LoVo (cell line): ENCODE measurements around the gene ZFHX3.

Experiments
- DNase-seq: peaks from one replicate; pipeline ENCODE4 v3.0.0-alpha.2; 2016; ENCODE audit warnings: low spot score

ZFHX3 gene

GRCh38 chr16:72824761-72825160 lies 223.2 kb downstream of the ZFHX3 start:
- no peak for DNase-seq

DNA sequence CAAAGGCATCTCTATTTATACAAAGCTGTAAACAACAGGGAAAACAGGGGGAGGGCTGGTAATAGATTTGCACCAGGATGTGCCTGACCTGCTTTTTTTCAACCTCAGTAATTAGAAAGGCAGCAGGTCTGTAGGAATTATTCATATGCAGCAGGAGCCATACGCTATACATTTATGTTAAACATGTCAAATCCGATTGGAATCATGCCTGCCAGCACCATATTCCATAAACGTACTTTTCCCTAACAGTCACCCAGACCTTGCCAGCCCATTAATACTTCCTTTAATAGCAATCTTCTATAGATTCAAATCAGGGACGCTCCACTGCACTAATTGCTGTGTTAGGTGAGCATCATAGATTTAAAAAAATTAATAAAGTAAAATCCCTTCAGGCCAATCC lies 223.9 kb downstream of the ZFHX3 start:
- DNase-seq, result no peak

DNA sequence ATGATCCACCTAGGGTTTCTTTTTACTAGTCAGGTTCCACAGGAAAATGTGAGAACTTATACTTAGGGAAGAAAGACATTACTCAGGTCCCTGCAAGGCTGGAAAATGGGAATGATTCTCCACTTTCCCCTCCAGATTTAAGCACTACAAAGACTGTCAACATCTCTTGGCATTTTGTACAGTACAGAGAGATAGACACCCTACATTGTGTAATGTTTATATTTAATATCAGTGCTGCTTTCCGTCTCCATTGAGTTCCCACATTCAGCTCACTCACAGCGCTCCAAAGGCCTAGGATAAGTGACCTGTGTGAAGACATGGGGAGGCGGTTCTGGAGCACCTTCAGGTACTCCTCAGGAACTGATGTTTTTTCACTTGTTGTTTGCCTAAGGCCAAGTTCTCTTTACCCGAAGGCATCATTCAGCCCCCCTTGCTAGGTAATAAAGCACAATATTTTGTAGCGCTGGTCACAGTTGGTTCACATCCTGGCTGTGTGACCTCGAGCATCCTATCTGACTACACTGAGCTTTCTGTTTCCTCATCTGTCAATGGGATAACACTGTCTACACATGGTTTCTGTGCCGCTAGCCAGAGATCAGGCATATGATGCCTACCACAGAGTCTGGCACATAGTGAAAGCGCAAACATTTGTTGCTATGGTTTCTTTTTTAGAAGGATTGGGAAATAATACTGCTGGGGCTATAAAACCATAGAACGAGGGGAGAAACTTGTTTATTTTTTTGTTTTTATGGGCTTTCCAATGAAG lies 226.6 kb downstream of the ZFHX3 start:
- DNase-seq, result no peak

DNA sequence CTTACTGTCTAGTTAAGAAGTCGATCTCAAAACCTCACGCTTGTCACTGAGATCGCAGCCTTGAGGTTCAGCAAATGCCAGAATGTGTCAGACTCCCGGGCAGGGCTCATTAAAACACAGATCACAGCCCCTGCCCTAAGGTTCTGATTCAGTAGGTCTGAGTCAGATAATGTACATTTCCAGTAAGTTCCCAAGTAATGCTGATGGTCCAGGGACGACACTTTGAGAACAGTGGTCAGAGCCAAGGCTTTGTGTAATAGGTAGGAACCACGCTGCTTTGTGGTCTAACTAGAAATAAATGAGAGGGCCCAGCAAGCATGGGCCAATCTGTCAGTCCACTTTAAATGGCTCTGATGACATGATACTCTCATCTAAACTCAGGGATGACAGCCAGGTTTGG lies 228.6 kb downstream of the ZFHX3 start:
- no peak for DNase-seq

GRCh38 chr16:72818236-72818845 lies 229.6 kb downstream of the ZFHX3 start:
- DNase-seq, result no peak

GRCh38 chr16:72815348-72816318 lies 232.3 kb downstream of the ZFHX3 start:
- DNase-seq, result no peak

DNA sequence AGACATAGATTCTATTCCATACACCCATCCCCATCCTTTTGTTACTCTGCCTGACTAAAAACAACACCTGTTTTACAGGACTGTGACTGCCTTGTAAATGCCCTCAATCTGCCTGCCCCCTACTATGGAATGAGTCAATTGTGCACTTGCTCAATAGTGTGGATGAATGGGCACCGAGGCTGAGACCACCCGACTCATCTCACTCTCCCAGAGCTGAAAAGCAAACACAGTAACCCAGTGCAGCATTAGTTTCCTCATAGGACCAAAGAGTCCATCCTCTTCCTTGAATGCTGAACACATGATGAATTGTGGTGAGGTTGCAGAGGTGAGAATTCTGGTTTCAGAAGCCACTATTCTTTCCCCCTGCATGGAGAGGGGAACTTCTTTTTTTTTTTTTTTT lies 233.7 kb downstream of the ZFHX3 start:
- no peak for DNase-seq

- no peak for DNase-seq
Observed at GRCh38 chr16:72812672-72813071, 235.3 kb downstream of the ZFHX3 start.

- no peak for DNase-seq
Observed at GRCh38 chr16:72811876-72812275, 236.1 kb downstream of the ZFHX3 start.

GRCh38 chr16:72811188-72811720 lies 236.7 kb downstream of the ZFHX3 start:
- no peak for DNase-seq

GRCh38 chr16:72810480-72810879 lies 237.4 kb downstream of the ZFHX3 start:
- DNase-seq, result no peak

DNA sequence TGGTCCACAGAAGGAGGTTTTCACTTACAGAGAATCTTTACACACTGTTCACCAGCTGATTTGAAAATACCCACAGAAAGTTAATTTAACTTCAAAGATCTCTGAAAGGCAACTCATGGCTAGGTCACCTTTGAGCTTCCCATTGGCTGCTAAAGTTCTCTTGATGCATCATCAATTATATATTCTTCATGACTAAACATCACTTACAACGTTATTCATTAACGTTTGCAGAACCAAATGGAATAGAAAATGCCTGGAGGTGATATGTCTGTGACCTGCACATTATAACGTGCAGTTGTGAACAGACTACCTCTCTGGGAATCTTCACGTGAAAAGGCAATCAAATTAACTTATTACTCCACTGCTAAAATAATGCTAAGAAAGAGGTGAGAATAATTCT lies 238.5 kb downstream of the ZFHX3 start:
- no peak for DNase-seq

- DNase-seq, result no peak
Observed at GRCh38 chr16:72808754-72809153, 239.2 kb downstream of the ZFHX3 start.

DNA sequence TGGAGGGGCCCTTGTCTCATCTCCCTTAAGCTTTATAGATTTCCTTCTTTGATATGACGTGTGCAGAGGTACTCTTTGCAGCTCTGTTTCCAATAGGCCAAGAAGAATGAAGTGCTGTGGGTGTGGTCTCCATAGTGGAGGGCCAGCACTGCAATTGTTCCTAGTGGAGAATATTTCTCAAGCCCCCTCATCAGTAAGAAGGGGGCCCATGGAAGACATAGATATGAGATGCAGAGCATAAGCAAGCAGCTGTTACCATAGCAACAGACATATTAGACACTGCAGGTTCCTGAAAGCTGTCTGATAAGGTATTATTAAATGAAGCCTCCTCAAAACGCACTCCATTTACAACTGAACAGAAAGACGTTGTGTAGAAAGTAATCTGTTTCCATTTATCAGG lies 240.7 kb downstream of the ZFHX3 start:
- DNase-seq, result no peak

DNA sequence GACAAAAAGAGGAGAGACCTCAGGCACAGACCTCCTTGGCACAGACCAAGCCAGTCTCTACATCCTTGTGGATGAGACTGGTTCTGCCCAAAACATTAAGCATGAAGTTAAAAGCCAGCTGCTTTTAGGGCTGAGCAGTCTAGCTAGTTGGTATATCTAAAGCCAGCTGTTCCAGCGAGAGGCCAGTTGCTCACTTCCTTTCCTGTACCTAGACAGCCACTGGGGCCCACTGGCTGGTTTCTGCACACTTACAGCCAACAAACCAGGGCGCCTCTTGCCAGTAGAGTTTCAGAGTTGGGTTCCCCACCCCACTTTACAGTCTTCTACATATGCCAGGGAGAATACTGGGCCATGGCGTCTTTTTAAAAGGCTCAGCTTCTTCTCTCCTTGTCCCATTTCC lies 242.4 kb downstream of the ZFHX3 start:
- DNase-seq, result no peak

GRCh38 chr16:72800524-72801161 lies 247.3 kb downstream of the ZFHX3 start:
- no peak for DNase-seq

DNA sequence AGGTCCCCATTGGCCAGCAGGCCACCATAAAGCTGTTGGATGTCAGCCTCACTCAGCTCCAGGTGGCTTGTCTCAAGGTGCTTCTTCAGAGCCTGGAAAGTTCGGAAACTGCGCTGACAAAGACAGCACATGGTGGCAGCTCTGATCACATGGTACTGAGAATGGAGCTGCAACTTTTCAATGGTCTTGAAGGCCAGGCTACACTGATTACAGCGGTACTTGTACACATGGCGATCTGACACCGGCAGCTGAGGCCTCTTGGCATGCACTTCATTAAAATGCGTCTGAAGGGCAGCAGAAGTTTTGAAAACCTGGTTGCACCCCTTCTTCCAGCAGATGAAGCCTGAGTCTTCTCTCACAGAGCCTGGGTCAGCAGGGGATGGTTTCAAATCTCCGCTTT lies 249.7 kb downstream of the ZFHX3 start:
- no peak for DNase-seq

DNA sequence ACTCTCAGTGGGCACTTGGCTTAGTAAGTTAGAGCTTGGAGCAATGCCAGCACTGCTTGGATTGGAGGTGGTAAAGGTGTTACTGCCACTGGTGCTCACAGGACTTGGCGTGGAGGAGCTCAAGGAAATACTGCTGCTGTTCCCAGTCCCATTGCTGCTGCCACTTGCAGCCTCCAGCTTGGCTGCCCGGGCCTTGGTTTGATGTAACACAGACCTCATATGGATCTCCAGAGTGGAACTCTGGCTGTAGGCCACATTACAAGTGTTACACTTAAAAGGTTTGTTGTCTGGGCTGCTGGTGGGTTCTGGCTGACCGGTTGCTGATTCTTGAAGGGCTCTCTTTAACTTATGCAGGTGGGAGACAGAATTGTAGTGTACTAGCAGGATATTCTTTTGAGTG lies 250.3 kb downstream of the ZFHX3 start:
- no peak for DNase-seq

DNA sequence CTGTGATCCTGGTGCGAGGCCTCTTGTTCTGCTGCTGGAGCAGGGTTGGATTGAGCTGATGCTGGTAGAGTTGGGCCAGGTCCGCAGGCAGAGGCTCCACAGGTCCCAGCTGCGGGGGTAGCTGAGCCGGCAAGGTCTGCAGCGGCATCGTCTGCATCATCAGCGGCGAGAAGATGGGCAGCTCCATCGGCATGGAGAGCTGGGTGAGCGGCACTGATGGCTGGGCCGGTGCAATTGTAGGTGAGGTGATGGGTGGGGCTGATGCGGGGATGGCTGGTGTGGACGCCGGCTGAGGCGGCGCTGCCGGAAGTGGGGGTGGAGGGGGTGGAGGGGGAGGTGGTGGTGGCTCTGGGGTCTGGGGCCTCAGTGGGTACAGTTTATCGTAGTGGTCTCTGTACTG lies 251.7 kb downstream of the ZFHX3 start:
- DNase-seq, result no peak

DNA sequence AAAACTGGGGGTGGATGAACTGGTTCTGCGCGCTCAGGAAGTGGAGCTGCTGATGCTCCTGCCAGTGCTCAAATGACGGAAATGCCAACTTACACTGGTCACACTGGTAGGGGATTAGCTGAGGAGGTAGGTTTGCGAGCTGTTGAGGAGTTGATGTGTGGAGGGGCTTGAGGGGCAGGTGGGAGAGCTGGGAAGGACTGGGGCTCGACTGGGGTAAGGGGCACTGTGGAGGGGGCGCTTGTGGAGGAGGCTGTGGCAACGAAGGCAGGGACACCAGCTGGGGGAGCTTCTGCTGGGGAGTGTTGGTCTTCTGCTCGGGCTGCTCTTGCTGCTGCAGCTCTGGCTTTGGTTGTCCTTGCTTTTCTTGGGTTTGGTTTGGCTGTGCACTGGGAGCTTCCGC lies 252.9 kb downstream of the ZFHX3 start:
- DNase-seq, result no peak

DNA sequence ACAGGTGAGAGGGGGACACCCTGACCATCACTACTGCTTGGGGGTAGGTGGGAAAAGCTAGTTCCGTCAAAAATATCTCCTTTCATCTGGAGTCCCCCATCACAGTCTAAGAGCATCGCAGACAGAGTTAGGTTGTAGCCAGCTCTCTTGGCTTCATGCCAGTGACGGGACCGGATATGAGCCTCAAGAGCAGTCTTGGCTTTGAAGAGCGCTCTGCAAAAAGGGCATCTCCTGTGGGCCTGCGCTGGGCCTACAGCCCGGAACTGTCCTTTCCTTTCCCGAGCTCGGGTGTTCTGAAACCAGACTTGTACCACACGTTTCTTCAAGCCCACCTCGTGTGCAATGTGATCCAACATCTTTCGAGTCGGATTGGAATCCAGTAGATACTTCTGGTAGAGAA lies 253.6 kb downstream of the ZFHX3 start:
- no peak for DNase-seq

DNA sequence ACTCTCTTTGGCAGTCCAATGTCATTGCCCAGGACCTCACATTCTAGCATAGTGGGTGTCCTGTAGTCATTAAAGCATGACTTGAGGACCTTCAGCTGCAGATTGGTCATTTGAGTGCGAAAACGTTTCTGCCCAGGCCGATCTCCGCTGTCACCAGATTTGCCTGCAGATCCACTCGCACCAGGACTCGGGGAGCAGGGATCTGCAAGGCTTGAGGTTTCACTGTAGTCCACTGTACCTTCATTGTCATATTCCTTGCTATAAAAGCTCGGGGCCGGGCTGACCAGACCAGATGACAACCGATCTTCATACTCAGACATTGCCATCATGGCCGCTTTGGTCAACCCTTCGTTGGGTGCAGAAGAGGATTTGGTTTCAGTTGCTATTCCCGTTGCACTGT lies 254.2 kb downstream of the ZFHX3 start:
- no peak for DNase-seq
